ENCODE results near the gene MALRD1.

Gene MALRD1

GRCh38 chr10:19777806-19778205 lies 729.2 kb downstream of the MALRD1 start:
- TF ChIP-seq CTCF (IDR thresholded peaks at IDR 0.05; ENCODE audit: borderline replicate concordance, insufficient read depth, low read depth, low read length): no peak

GRCh38 chr10:19778996-19779395 lies 730.4 kb downstream of the MALRD1 start:
- no peak overlapping the region for H3K4me3 ChIP-seq (ENCODE audit: low read depth, low read length)
- TF ChIP-seq CTCF (IDR thresholded peaks at IDR 0.05; ENCODE audit: borderline replicate concordance, insufficient read depth, low read depth, low read length): no peak

More at GRCh38 chr10:19777806-19778205, 729.2 kb downstream of the MALRD1 start:
- H3K4me3 ChIP-seq (ENCODE audit: low read depth, low read length): no peak overlapping the region

- no peak overlapping the region for H3K4me3 ChIP-seq (ENCODE audit: low read depth, low read length)
- TF ChIP-seq CTCF (IDR thresholded peaks at IDR 0.05; ENCODE audit: borderline replicate concordance, insufficient read depth, low read depth, low read length): no peak
Measured at GRCh38 chr10:19782430-19783089, 734.0 kb downstream of the MALRD1 start.

GRCh38 chr10:19783721-19784120 lies 735.1 kb downstream of the MALRD1 start:
- TF ChIP-seq CTCF (IDR thresholded peaks at IDR 0.05; ENCODE audit: borderline replicate concordance, insufficient read depth, low read depth, low read length): no peak
- no peak overlapping the region for H3K4me3 ChIP-seq (ENCODE audit: low read depth, low read length)
